Measurements from ENCODE around the gene ATP2B2. TPM values are rescaled to one million over a fixed set of nuclear protein-coding genes. Genes with fewer than 3 reads are reported as not detected.

The ATP2B2 gene
- total RNA-seq, 1 experiment from 2014 or later: not detected

DNA sequence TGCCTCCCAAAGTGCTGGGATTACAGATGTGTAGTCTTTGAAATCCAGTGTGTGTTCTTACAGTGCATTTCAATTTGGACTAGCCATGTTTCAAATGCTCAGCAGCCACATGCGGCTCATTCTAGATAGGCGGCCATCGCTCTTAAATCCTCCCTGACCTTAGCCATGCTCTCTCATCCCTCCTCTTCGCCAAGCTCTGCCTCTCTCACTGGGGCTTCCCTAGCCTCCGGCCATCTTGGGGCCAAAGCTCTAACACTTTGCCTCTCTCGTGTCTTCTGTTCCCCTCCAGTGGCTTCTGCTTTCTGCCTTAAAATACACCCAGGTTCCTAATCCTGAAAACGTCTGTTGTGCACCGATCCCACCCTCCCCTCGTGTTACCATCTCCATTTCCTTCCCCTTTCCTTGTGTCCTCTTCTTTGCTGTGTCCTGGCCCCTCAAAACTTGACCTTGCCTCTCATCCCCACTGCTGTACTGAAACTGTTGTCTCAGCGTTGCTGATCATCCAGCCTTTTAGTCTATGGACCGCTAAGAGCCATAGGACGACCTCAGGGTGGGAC lies 211.3 kb downstream of the ATP2B2 start:
- no peaks in the 10 kb centered on the region for H3K9me3 ChIP-seq (ENCODE audit: control insufficient read depth in 1 of 2, insufficient read depth in 1 of 2, low read depth in 1 of 2, low read length in 2 of 2)
- no peak for ATAC-seq
- CTCF ChIA-PET: no interaction called here
- H3K27ac ChIP-seq (ENCODE audit: low read depth, low read length): no peak overlapping the region
- intact Hi-C loops (cut with micrococcal nuclease): no loop called here
- no peak overlapping the region for H3K4me3 ChIP-seq (replicated peaks in 1 of 2; ENCODE audit: low read depth in 1 of 2, low read length in 2 of 2)
- no peaks in the 10 kb centered on the region for H3K36me3 ChIP-seq (ENCODE audit: control insufficient read depth in 1 of 2, insufficient read depth in 2 of 2, low read length in 2 of 2)
- DNase-seq (ENCODE audit: low read depth, low spot score): no peak
- POLR2A ChIA-PET: no interaction called here
- H3K9ac ChIP-seq (ENCODE audit: low read length): no peak overlapping the region
- H4K20me1 ChIP-seq (ENCODE audit: insufficient read depth): no peaks in the 10 kb centered on the region
- RAD21 ChIA-PET (ENCODE audit: low non-redundant PET in 1 of 2, low total read pairs in 2 of 2, uncharacterized antibody in 2 of 2, unreplicated experiment in 2 of 2): no interaction called here
- H3K4me1 ChIP-seq (ENCODE audit: control insufficient read depth in 1 of 2, insufficient read depth in 2 of 2, low read length in 2 of 2): no peaks in the 10 kb centered on the region
- no peak for TF ChIP-seq RAD21 (IDR thresholded peaks at IDR 0.05; ENCODE audit: low read depth)
- no peak for TF ChIP-seq TCF7L2 (IDR thresholded peaks at IDR 0.05; ENCODE audit: borderline replicate concordance, extremely low read depth, insufficient read depth, insufficient read length)
- TF ChIP-seq CBX3 (IDR thresholded peaks at IDR 0.05; ENCODE audit: low read depth): no peak
- TF ChIP-seq JUND (IDR thresholded peaks at IDR 0.05): no peak
- TF ChIP-seq, protein P1, sequence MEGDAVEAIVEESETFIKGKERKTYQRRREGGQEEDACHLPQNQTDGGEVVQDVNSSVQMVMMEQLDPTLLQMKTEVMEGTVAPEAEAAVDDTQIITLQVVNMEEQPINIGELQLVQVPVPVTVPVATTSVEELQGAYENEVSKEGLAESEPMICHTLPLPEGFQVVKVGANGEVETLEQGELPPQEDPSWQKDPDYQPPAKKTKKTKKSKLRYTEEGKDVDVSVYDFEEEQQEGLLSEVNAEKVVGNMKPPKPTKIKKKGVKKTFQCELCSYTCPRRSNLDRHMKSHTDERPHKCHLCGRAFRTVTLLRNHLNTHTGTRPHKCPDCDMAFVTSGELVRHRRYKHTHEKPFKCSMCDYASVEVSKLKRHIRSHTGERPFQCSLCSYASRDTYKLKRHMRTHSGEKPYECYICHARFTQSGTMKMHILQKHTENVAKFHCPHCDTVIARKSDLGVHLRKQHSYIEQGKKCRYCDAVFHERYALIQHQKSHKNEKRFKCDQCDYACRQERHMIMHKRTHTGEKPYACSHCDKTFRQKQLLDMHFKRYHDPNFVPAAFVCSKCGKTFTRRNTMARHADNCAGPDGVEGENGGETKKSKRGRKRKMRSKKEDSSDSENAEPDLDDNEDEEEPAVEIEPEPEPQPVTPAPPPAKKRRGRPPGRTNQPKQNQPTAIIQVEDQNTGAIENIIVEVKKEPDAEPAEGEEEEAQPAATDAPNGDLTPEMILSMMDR (IDR thresholded peaks at IDR 0.05 in 2 of 3, conservative IDR thresholded peaks at IDR 0.05 in 1 of 3; ENCODE audit: borderline replicate concordance in 1 of 3, insufficient read depth in 1 of 3, low read depth in 2 of 3, low read length in 2 of 3): no peak
- no peaks in the 10 kb centered on the region for H3K9me2 ChIP-seq (ENCODE audit: insufficient read depth)
- H3K4me2 ChIP-seq (ENCODE audit: low read length): no peak overlapping the region
- H3K79me2 ChIP-seq (ENCODE audit: insufficient read depth, low read length): no peaks in the 10 kb centered on the region
- BruUV-seq (replicated peaks): no TSS peak
- H2AFZ ChIP-seq (ENCODE audit: low read depth, low read length, poor library complexity, severe bottlenecking): no peak overlapping the region
- no peaks in the 10 kb centered on the region for H3K27me3 ChIP-seq (ENCODE audit: insufficient read depth, low read length)

Measured in HCT116 (cell line).